ENCODE data around the gene MBD3.

The MBD3 gene

GRCh38 chr19:1618157-1619093, 25.8 kb upstream of the MBD3 start:
- TF ChIP-seq FOXP2 (optimal IDR thresholded peaks at IDR 0.05; ENCODE audit: borderline replicate concordance, extremely low read depth, extremely low read length, insufficient read depth) (no peak), TAF1 (IDR thresholded peaks at IDR 0.05; ENCODE audit: borderline replicate concordance, insufficient read depth, low read length) (no peak), POLR2AphosphoS5 (IDR thresholded peaks at IDR 0.05; ENCODE audit: low read depth, low read length) (no peak), SIN3A (IDR thresholded peaks at IDR 0.05; ENCODE audit: borderline replicate concordance, insufficient read depth, low read length) (no peak), REST (IDR thresholded peaks at IDR 0.05; ENCODE audit: insufficient read depth in 1 of 2, low read depth in 2 of 2, low read length in 2 of 2) (no peak)

GRCh38 chr19:1616875-1617274, 24.2 kb upstream of the MBD3 start:
- TF ChIP-seq SIN3A (IDR thresholded peaks at IDR 0.05; ENCODE audit: borderline replicate concordance, insufficient read depth, low read length) (no peak), TAF1 (IDR thresholded peaks at IDR 0.05; ENCODE audit: borderline replicate concordance, insufficient read depth, low read length) (no peak), POLR2AphosphoS5 (IDR thresholded peaks at IDR 0.05; ENCODE audit: low read depth, low read length) (no peak), FOXP2 (optimal IDR thresholded peaks at IDR 0.05; ENCODE audit: borderline replicate concordance, extremely low read depth, extremely low read length, insufficient read depth) (no peak), REST (IDR thresholded peaks at IDR 0.05; ENCODE audit: insufficient read depth in 1 of 2, low read depth in 2 of 2, low read length in 2 of 2) (no peak)

- TF ChIP-seq REST (IDR thresholded peaks at IDR 0.05; ENCODE audit: insufficient read depth in 1 of 2, low read depth in 2 of 2, low read length in 2 of 2) (no peak), TAF1 (IDR thresholded peaks at IDR 0.05; ENCODE audit: borderline replicate concordance, insufficient read depth, low read length) (no peak), POLR2AphosphoS5 (IDR thresholded peaks at IDR 0.05; ENCODE audit: low read depth, low read length) (no peak)
Observed at GRCh38 chr19:1616396-1616795, 23.7 kb upstream of the MBD3 start.

- no peak for TF ChIP-seq TAF1 (IDR thresholded peaks at IDR 0.05; ENCODE audit: borderline replicate concordance, insufficient read depth, low read length)
- TF ChIP-seq POLR2AphosphoS5 (IDR thresholded peaks at IDR 0.05; ENCODE audit: low read depth, low read length) = no peak
- TF ChIP-seq REST (IDR thresholded peaks at IDR 0.05; ENCODE audit: insufficient read depth in 1 of 2, low read depth in 2 of 2, low read length in 2 of 2) = no peak
- no peak for TF ChIP-seq SIN3A (IDR thresholded peaks at IDR 0.05; ENCODE audit: borderline replicate concordance, insufficient read depth, low read length)
- no peak for TF ChIP-seq FOXP2 (optimal IDR thresholded peaks at IDR 0.05; ENCODE audit: borderline replicate concordance, extremely low read depth, extremely low read length, insufficient read depth)
Observed at GRCh38 chr19:1615156-1615765, 22.6 kb upstream of the MBD3 start.

All from PFSK-1 (cell line).